GM23338 (cell line): ENCODE measurements around the gene DTD1. TPM values are rescaled to one million over a fixed set of nuclear protein-coding genes. Genes with fewer than 3 reads are reported as not detected.

Experiments used
- ATAC-seq: fragments of 200-7000 bp; cut with Tn5 transposase; 3 replicates; pipeline ENCODE4 v1.9.1; 2020
- DNase-seq: peaks from one replicate; pipeline ENCODE4 v3.0.0-alpha.2; 2015; ENCODE audit warnings: low spot score
- H2AFZ ChIP-seq: fragments of 200-600 bp; sonication (generic); 2 replicates; pipeline ENCODE4 v1.8.0; 2016; ENCODE audit warnings: antibody characterized with exemption, mild to moderate bottlenecking, moderate library complexity
- H3F3A ChIP-seq: fragments of 200-600 bp; sonication (generic); replicated peaks from 2 replicates; pipeline ENCODE4 v1.8.0; 2017; ENCODE audit warnings: antibody characterized with exemption, mixed run types, low read depth
- H3K27ac ChIP-seq: fragments of 200-600 bp; sonication (generic); 2 replicates; pipeline ENCODE4 v1.6.1; 2016; ENCODE audit warnings: low read depth
- H3K27me3 ChIP-seq: fragments of 200-600 bp; sonication (generic); 2 replicates; pipeline ENCODE4 v1.8.0; 2016; ENCODE audit warnings: mild to moderate bottlenecking, mixed run types, moderate library complexity; ENCODE audit not compliant: insufficient read depth
- H3K36me3 ChIP-seq: fragments of 200-600 bp; sonication (generic); 2 replicates; pipeline ENCODE4 v1.8.0; 2016; ENCODE audit warnings: mild to moderate bottlenecking; ENCODE audit not compliant: insufficient read depth
- H3K4me1 ChIP-seq: fragments of 200-600 bp; sonication (generic); 2 replicates; pipeline ENCODE4 v1.8.0; 2016; ENCODE audit warnings: mild to moderate bottlenecking, moderate library complexity; ENCODE audit not compliant: insufficient read depth
- H3K4me2 ChIP-seq: fragments of 200-600 bp; sonication (generic); 2 replicates; pipeline ENCODE4 v1.7.1; 2017; ENCODE audit warnings: mixed run types
- H3K4me3 ChIP-seq: fragments of 200-600 bp; sonication (generic); 2 replicates; pipeline ENCODE4 v1.6.1; 2016; ENCODE audit warnings: mixed run types
- H3K79me2 ChIP-seq: fragments of 200-600 bp; sonication (generic); replicated peaks from 2 replicates; pipeline ENCODE4 v1.8.0; 2017; ENCODE audit warnings: mild to moderate bottlenecking; ENCODE audit not compliant: insufficient read depth
- H3K9me2 ChIP-seq: fragments of 200-600 bp; sonication (generic); 2 replicates; pipeline ENCODE4 v1.8.0; 2017; ENCODE audit not compliant: insufficient read depth
- H4K20me1 ChIP-seq: fragments of 200-600 bp; sonication (generic); replicated peaks from 2 replicates; pipeline ENCODE4 v1.8.0; 2017; ENCODE audit warnings: mild to moderate bottlenecking; ENCODE audit not compliant: insufficient read depth
- H3K27ac Mint-ChIP-seq: 2 replicates; pipeline ENCODE4 v1.8.0; 2020; ENCODE audit warnings: inconsistent platforms, mild to moderate bottlenecking, moderate library complexity, mixed read lengths
- H3K27me3 Mint-ChIP-seq: 3 replicates; pipeline ENCODE4 v1.8.0; 2022; ENCODE audit warnings: low read depth, mild to moderate bottlenecking, moderate library complexity, mixed read lengths, inconsistent platforms; ENCODE audit not compliant: insufficient read depth, poor library complexity
- H3K36me3 Mint-ChIP-seq: 3 replicates; pipeline ENCODE4 v1.8.0; 2021; ENCODE audit warnings: low read depth, mild to moderate bottlenecking, inconsistent platforms, moderate library complexity, mixed read lengths
- H3K4me1 Mint-ChIP-seq: 3 replicates; pipeline ENCODE4 v1.8.0; 2020; ENCODE audit warnings: mild to moderate bottlenecking, inconsistent platforms, mixed read lengths
- H3K4me3 Mint-ChIP-seq: 3 replicates; pipeline ENCODE4 v1.8.0; 2021; ENCODE audit warnings: moderate library complexity, mild to moderate bottlenecking, inconsistent platforms, mixed read lengths
- H3K9me3 Mint-ChIP-seq: 3 replicates; pipeline ENCODE4 v1.8.0; 2020; ENCODE audit warnings: moderate library complexity, mild to moderate bottlenecking, inconsistent platforms, mixed read lengths
- CREB1 ChIP-seq: fragments of 250-450 bp; sonication (Bioruptor Pico); IDR thresholded peaks from 2 replicates; pipeline ENCODE4 v1.5.0; 2020; ENCODE audit warnings: low read depth, mild to moderate bottlenecking, moderate library complexity
- EZH2 ChIP-seq: fragments of 200-600 bp; sonication (generic); IDR thresholded peaks from one replicate; pipeline ENCODE4 v1.8.0; 2017; ENCODE audit warnings: antibody characterized with exemption, mild to moderate bottlenecking, low read depth; ENCODE audit not compliant: unreplicated experiment
- EZH2phosphoT487 ChIP-seq: fragments of 200-600 bp; sonication (generic); IDR thresholded peaks from one replicate; pipeline ENCODE4 v1.8.1; 2018; ENCODE audit warnings: antibody characterized with exemption; ENCODE audit not compliant: unreplicated experiment
- JUNB ChIP-seq: IDR thresholded peaks from one replicate; pipeline ENCODE4 v1.6.1; 2016; ENCODE audit warnings: antibody characterized with exemption; ENCODE audit not compliant: unreplicated experiment
- NANOG ChIP-seq: IDR thresholded peaks from 2 replicates; pipeline ENCODE4 v1.6.1; 2016; ENCODE audit warnings: antibody characterized with exemption, borderline replicate concordance
- POLR2AphosphoS5 ChIP-seq: IDR thresholded peaks from 2 replicates; pipeline ENCODE4 v1.6.1; 2016; ENCODE audit warnings: antibody characterized with exemption, low read depth
- REST ChIP-seq: IDR thresholded peaks from one replicate; pipeline ENCODE4 v1.6.1; 2018; ENCODE audit warnings: antibody characterized with exemption; ENCODE audit not compliant: unreplicated experiment
- STAT1 ChIP-seq: IDR thresholded peaks from one replicate; pipeline ENCODE4 v1.6.1; 2016; ENCODE audit warnings: antibody characterized with exemption; ENCODE audit not compliant: unreplicated experiment
- ZNF114 ChIP-seq: fragments of 250-450 bp; sonication (Bioruptor Pico); IDR thresholded peaks from 2 replicates; pipeline ENCODE4 v1.5.0; 2020; ENCODE audit warnings: mild to moderate bottlenecking, moderate library complexity
- ZNF331 ChIP-seq: fragments of 250-450 bp; sonication (Bioruptor Pico); IDR thresholded peaks from 2 replicates; pipeline ENCODE4 v1.5.0; 2020; ENCODE audit warnings: low read depth, mild to moderate bottlenecking, moderate library complexity
- polyA plus RNA-seq: library from polyadenylated mRNA; unstranded; fragments of >200 nt; fragmentation: Nextera tagmentation; extraction: Ambion mirVana; gene quantifications from 2 replicates; pipeline ENCODE4 v1.2.1, GENCODE V29; 2016
- total RNA-seq: library from RNA; depleted of rRNA; stranded (reverse); fragments of >200 nt; shearing (Covaris generic); gene quantifications from 2 replicates; pipeline ENCODE4 v1.2.3, GENCODE V29; 2014
- TF ChIP-seq, protein P1 (sequence below), 2 experiments: fragments of 200-600 bp in 1 of 2; sonication (generic) in 1 of 2; conservative IDR thresholded peaks; 2 replicates each; pipeline versions ENCODE4 v1.5.1 to v1.6.1; 2016 to 2017; ENCODE audit warnings: antibody characterized with exemption in 2 of 2, low read depth in 2 of 2, mild to moderate bottlenecking in 2 of 2, moderate library complexity in 1 of 2
- TF ChIP-seq, protein P2 (sequence below): fragments of 250-450 bp; sonication (Bioruptor Pico); IDR thresholded peaks from 2 replicates; pipeline ENCODE4 v1.5.0; 2020; ENCODE audit warnings: mild to moderate bottlenecking, moderate library complexity
- TF ChIP-seq, protein P3 (sequence below): IDR thresholded peaks from 2 replicates; pipeline ENCODE4 v1.6.1; 2016; ENCODE audit warnings: antibody characterized with exemption

Gene DTD1
- total and polyA plus RNA-seq, 2 experiments from 2014 or later, result 69.8 to 74.0 TPM

- Mint-ChIP-seq H3K9me3 (no peaks in the 10 kb centered on the region; the same call in 2 of the 3 replicates), H3K4me1 (peaks cover 7% of the 10 kb centered on the region; the same call in 2 of the 3 replicates), H3K27me3 (no peaks in the 10 kb centered on the region), H3K36me3 (no peaks in the 10 kb centered on the region), H3K4me3 (no peak overlapping the region), H3K27ac (no peak overlapping the region)
- Histone ChIP-seq H3K36me3 (no peaks in the 10 kb centered on the region), H3K9me2 (0 out of 2 replicates have a peak, but pooled peaks cover under 1% of the 10 kb centered on the region), H3K79me2 (no peaks in the 10 kb centered on the region), H3K27me3 (no peaks in the 10 kb centered on the region), H3K27ac (no peak overlapping the region), H2AFZ (no peak overlapping the region), H4K20me1 (no peaks in the 10 kb centered on the region; the same call in 1 of the 2 replicates), H3F3A (no peaks in the 10 kb centered on the region), H3K4me2 (no peak overlapping the region), H3K4me1 (peaks cover 5% of the 10 kb centered on the region; the same call in 1 of the 2 replicates), H3K4me3 (no peak overlapping the region)
- no peak for ATAC-seq
- TF ChIP-seq EZH2phosphoT487, result no peak
- TF ChIP-seq JUNB, result no peak
- TF ChIP-seq, protein P1, sequence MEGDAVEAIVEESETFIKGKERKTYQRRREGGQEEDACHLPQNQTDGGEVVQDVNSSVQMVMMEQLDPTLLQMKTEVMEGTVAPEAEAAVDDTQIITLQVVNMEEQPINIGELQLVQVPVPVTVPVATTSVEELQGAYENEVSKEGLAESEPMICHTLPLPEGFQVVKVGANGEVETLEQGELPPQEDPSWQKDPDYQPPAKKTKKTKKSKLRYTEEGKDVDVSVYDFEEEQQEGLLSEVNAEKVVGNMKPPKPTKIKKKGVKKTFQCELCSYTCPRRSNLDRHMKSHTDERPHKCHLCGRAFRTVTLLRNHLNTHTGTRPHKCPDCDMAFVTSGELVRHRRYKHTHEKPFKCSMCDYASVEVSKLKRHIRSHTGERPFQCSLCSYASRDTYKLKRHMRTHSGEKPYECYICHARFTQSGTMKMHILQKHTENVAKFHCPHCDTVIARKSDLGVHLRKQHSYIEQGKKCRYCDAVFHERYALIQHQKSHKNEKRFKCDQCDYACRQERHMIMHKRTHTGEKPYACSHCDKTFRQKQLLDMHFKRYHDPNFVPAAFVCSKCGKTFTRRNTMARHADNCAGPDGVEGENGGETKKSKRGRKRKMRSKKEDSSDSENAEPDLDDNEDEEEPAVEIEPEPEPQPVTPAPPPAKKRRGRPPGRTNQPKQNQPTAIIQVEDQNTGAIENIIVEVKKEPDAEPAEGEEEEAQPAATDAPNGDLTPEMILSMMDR (conservative IDR thresholded peaks at IDR 0.05; ENCODE audit: low read depth in 2 of 2), result no peak
- TF ChIP-seq EZH2, result no peak
- no peak for TF ChIP-seq CREB1 (CRISPR knock-in tag)
- no peak for TF ChIP-seq ZNF331 (CRISPR knock-in tag)
- TF ChIP-seq NANOG, result no peak
- TF ChIP-seq, protein P2, sequence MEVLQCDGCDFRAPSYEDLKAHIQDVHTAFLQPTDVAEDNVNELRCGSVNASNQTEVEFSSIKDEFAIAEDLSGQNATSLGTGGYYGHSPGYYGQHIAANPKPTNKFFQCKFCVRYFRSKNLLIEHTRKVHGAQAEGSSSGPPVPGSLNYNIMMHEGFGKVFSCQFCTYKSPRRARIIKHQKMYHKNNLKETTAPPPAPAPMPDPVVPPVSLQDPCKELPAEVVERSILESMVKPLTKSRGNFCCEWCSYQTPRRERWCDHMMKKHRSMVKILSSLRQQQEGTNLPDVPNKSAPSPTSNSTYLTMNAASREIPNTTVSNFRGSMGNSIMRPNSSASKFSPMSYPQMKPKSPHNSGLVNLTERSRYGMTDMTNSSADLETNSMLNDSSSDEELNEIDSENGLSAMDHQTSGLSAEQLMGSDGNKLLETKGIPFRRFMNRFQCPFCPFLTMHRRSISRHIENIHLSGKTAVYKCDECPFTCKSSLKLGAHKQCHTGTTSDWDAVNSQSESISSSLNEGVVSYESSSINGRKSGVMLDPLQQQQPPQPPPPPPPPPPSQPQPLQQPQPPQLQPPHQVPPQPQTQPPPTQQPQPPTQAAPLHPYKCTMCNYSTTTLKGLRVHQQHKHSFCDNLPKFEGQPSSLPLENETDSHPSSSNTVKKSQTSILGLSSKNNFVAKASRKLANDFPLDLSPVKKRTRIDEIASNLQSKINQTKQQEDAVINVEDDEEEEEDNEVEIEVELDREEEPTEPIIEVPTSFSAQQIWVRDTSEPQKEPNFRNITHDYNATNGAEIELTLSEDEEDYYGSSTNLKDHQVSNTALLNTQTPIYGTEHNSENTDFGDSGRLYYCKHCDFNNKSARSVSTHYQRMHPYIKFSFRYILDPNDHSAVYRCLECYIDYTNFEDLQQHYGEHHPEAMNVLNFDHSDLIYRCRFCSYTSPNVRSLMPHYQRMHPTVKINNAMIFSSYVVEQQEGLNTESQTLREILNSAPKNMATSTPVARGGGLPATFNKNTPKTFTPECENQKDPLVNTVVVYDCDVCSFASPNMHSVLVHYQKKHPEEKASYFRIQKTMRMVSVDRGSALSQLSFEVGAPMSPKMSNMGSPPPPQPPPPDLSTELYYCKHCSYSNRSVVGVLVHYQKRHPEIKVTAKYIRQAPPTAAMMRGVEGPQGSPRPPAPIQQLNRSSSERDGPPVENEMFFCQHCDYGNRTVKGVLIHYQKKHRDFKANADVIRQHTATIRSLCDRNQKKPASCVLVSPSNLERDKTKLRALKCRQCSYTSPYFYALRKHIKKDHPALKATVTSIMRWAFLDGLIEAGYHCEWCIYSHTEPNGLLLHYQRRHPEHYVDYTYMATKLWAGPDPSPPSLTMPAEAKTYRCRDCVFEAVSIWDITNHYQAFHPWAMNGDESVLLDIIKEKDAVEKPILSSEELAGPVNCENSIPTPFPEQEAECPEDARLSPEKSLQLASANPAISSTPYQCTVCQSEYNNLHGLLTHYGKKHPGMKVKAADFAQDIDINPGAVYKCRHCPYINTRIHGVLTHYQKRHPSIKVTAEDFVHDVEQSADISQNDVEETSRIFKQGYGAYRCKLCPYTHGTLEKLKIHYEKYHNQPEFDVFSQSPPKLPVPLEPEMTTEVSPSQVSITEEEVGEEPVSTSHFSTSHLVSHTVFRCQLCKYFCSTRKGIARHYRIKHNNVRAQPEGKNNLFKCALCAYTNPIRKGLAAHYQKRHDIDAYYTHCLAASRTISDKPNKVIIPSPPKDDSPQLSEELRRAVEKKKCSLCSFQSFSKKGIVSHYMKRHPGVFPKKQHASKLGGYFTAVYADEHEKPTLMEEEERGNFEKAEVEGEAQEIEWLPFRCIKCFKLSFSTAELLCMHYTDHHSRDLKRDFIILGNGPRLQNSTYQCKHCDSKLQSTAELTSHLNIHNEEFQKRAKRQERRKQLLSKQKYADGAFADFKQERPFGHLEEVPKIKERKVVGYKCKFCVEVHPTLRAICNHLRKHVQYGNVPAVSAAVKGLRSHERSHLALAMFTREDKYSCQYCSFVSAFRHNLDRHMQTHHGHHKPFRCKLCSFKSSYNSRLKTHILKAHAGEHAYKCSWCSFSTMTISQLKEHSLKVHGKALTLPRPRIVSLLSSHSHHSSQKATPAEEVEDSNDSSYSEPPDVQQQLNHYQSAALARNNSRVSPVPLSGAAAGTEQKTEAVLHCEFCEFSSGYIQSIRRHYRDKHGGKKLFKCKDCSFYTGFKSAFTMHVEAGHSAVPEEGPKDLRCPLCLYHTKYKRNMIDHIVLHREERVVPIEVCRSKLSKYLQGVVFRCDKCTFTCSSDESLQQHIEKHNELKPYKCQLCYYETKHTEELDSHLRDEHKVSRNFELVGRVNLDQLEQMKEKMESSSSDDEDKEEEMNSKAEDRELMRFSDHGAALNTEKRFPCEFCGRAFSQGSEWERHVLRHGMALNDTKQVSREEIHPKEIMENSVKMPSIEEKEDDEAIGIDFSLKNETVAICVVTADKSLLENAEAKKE (CRISPR knock-in tag), result no peak
- TF ChIP-seq, protein P3, sequence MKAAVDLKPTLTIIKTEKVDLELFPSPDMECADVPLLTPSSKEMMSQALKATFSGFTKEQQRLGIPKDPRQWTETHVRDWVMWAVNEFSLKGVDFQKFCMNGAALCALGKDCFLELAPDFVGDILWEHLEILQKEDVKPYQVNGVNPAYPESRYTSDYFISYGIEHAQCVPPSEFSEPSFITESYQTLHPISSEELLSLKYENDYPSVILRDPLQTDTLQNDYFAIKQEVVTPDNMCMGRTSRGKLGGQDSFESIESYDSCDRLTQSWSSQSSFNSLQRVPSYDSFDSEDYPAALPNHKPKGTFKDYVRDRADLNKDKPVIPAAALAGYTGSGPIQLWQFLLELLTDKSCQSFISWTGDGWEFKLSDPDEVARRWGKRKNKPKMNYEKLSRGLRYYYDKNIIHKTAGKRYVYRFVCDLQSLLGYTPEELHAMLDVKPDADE, result no peak
- TF ChIP-seq REST, result no peak
- no peak for TF ChIP-seq ZNF114 (CRISPR knock-in tag)
- TF ChIP-seq POLR2AphosphoS5, result no peak
- no peak for TF ChIP-seq STAT1
- no peak for DNase-seq
These were observed 106.2 kb downstream of the DTD1 start for GRCh38 chr20:18694071-18694470.
